H1 (cell line): Measurements from ENCODE around the gene PIEZO1. TPM values are rescaled to one million over a fixed set of nuclear protein-coding genes. Genes with fewer than 3 reads are reported as not detected.
A peak's percentile ranks its signal among the peaks of the same experiment; 100 is the strongest.

Source experiments
- ASH2L ChIP-seq: fragments of 200-600, 300-600 bp; sonication (generic); IDR thresholded peaks from one replicate; pipeline ENCODE4 v1.7.1; 2017; ENCODE audit warnings: low read length
- CHD2 ChIP-seq: IDR thresholded peaks from 2 replicates; pipeline ENCODE4 v1.6.1; 2012; ENCODE audit warnings: low read length, improper control_type of control experiment
- GABPA ChIP-seq: IDR thresholded peaks from 2 replicates; pipeline ENCODE4 v1.6.1; 2011; ENCODE audit warnings: mild to moderate bottlenecking, low read length, moderate library complexity, borderline replicate concordance; ENCODE audit not compliant: insufficient read depth
- POLR2AphosphoS5 ChIP-seq: IDR thresholded peaks from 2 replicates; pipeline ENCODE4 v1.6.1; 2011; ENCODE audit warnings: low read depth, low read length
- RAD21 ChIP-seq, 2 experiments: IDR thresholded peaks in 1 of 2; conservative IDR thresholded peaks in 1 of 2; 2 replicates each; pipeline ENCODE4 v1.6.1; 2011; ENCODE audit warnings: low read depth in 2 of 2, low read length in 2 of 2, improper control_type of control experiment in 1 of 2, inconsistent platforms in 1 of 2, mild to moderate bottlenecking in 1 of 2, moderate library complexity in 1 of 2
- ZNF274 ChIP-seq: IDR thresholded peaks from 2 replicates; pipeline ENCODE4 v1.7.0; 2012; ENCODE audit warnings: low read length, borderline replicate concordance; ENCODE audit errors: extremely low read depth
- polyA plus RNA-seq, 7 experiments: library from polyadenylated mRNA; depleted of rRNA in 3 of 7; stranded (reverse) in 5 of 7; unstranded in 2 of 7; fragments of >200 nt in 5 of 7; fragments of 200-250 nt in 2 of 7; gene quantifications; 1 replicate in 5 of 7; 2 replicates in 1 of 7; 4 replicates in 1 of 7; pipeline versions ENCODE4 v1.2.1 to v1.2.3, GENCODE V29; 2011 to 2013; ENCODE audit warnings: missing spikeins in 2 of 7, mixed read lengths in 2 of 7
- total RNA-seq: library from RNA; stranded (reverse); fragmentation: NEBNext Ultra II Directional; extraction: Animal tissue kit (Norgen Biotek cat#: 25700); gene quantifications from 2 replicates; pipeline ENCODE4 v1.2.1, GENCODE V29; 2021
- TF ChIP-seq, protein P1 (sequence below): fragments of 300-600 bp; sonication (generic); IDR thresholded peaks from 2 replicates; pipeline ENCODE4 v1.7.1; 2012; ENCODE audit warnings: low read length, moderate library complexity, mild to moderate bottlenecking, inconsistent platforms; ENCODE audit not compliant: insufficient replicate concordance

The PIEZO1 gene
- total and polyA plus RNA-seq, 2 of the 8 experiments (the other 6 are each of a cell fraction or from before 2014, with no cell fraction given), result 42.3 to 67.5 TPM

DNA sequence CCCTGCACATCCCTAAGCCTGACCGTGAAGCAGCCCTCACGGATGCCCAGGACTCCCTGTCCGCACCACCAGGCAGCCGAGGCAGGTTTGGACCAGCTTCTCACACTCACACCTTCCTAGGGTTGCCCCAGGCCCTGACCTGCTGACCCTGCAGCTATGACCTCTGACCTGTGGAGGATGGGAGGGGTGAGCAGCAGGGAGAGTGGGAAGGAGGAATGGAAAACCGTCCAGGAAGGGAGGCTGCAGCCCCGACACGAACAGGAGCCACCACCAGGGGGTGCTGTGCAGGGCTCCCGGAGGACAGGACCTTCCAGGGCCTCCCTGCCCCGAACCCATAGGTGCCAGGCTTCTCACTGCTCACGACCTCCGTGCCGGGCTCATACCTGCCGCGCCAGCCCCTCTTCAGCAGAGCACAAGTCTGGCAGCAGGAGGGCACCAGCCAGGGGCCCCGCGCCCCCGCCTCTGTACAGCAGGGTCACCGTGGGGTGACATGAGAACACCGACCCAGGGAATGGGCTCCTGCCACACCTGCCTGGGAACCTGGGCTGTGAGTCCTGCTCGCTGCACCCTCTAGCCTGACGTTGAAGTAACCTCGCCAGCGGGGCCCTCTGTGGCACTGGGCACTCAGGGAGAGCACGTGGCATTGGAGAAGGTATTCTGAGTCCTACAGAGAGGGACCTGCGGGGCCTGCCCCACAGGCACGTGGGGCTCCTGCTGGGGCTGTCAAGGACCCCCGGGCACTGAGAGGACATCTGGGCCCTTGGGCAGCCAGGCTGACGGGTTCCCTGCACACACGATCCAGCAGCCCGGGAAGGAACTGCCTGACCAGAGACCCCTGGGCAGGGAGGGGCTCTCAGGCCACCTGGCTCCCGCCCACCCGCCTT is 41.1 kb downstream of the PIEZO1 start (continued):
- TF ChIP-seq, protein P1, sequence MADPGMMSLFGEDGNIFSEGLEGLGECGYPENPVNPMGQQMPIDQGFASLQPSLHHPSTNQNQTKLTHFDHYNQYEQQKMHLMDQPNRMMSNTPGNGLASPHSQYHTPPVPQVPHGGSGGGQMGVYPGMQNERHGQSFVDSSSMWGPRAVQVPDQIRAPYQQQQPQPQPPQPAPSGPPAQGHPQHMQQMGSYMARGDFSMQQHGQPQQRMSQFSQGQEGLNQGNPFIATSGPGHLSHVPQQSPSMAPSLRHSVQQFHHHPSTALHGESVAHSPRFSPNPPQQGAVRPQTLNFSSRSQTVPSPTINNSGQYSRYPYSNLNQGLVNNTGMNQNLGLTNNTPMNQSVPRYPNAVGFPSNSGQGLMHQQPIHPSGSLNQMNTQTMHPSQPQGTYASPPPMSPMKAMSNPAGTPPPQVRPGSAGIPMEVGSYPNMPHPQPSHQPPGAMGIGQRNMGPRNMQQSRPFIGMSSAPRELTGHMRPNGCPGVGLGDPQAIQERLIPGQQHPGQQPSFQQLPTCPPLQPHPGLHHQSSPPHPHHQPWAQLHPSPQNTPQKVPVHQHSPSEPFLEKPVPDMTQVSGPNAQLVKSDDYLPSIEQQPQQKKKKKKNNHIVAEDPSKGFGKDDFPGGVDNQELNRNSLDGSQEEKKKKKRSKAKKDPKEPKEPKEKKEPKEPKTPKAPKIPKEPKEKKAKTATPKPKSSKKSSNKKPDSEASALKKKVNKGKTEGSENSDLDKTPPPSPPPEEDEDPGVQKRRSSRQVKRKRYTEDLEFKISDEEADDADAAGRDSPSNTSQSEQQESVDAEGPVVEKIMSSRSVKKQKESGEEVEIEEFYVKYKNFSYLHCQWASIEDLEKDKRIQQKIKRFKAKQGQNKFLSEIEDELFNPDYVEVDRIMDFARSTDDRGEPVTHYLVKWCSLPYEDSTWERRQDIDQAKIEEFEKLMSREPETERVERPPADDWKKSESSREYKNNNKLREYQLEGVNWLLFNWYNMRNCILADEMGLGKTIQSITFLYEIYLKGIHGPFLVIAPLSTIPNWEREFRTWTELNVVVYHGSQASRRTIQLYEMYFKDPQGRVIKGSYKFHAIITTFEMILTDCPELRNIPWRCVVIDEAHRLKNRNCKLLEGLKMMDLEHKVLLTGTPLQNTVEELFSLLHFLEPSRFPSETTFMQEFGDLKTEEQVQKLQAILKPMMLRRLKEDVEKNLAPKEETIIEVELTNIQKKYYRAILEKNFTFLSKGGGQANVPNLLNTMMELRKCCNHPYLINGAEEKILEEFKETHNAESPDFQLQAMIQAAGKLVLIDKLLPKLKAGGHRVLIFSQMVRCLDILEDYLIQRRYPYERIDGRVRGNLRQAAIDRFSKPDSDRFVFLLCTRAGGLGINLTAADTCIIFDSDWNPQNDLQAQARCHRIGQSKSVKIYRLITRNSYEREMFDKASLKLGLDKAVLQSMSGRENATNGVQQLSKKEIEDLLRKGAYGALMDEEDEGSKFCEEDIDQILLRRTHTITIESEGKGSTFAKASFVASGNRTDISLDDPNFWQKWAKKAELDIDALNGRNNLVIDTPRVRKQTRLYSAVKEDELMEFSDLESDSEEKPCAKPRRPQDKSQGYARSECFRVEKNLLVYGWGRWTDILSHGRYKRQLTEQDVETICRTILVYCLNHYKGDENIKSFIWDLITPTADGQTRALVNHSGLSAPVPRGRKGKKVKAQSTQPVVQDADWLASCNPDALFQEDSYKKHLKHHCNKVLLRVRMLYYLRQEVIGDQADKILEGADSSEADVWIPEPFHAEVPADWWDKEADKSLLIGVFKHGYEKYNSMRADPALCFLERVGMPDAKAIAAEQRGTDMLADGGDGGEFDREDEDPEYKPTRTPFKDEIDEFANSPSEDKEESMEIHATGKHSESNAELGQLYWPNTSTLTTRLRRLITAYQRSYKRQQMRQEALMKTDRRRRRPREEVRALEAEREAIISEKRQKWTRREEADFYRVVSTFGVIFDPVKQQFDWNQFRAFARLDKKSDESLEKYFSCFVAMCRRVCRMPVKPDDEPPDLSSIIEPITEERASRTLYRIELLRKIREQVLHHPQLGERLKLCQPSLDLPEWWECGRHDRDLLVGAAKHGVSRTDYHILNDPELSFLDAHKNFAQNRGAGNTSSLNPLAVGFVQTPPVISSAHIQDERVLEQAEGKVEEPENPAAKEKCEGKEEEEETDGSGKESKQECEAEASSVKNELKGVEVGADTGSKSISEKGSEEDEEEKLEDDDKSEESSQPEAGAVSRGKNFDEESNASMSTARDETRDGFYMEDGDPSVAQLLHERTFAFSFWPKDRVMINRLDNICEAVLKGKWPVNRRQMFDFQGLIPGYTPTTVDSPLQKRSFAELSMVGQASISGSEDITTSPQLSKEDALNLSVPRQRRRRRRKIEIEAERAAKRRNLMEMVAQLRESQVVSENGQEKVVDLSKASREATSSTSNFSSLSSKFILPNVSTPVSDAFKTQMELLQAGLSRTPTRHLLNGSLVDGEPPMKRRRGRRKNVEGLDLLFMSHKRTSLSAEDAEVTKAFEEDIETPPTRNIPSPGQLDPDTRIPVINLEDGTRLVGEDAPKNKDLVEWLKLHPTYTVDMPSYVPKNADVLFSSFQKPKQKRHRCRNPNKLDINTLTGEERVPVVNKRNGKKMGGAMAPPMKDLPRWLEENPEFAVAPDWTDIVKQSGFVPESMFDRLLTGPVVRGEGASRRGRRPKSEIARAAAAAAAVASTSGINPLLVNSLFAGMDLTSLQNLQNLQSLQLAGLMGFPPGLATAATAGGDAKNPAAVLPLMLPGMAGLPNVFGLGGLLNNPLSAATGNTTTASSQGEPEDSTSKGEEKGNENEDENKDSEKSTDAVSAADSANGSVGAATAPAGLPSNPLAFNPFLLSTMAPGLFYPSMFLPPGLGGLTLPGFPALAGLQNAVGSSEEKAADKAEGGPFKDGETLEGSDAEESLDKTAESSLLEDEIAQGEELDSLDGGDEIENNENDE, result no peak
- no peak for TF ChIP-seq ZNF274
- TF ChIP-seq ASH2L, result peak; percentile 17
- TF ChIP-seq RAD21 (IDR thresholded peaks at IDR 0.05 in 1 of 2, conservative IDR thresholded peaks at IDR 0.05 in 1 of 2; ENCODE audit: low read depth in 2 of 2, low read length in 2 of 2), result peak; percentile 44 to 51
- no peak for TF ChIP-seq CHD2
- peak; percentile 68 for TF ChIP-seq GABPA
- TF ChIP-seq POLR2AphosphoS5, result no peak
- TF ChIP-seq, all 59 proteins: peak for 5
